GM18909 (cell line): ENCODE results near the gene ATP8A2.
"Not testable (repeated sequence)": the region's sequence is repeated elsewhere in the genome, so short reads cannot be mapped to it uniquely, and the experiment has no call there.

Source experiments
- ATAC-seq: cut with Tn5 transposase; IDR thresholded peaks from one replicate; pipeline ENCODE4 v1.9.1; 2021; ENCODE audit warnings: mild to moderate bottlenecking; ENCODE audit not compliant: unreplicated experiment, poor library complexity

Gene ATP8A2

DNA sequence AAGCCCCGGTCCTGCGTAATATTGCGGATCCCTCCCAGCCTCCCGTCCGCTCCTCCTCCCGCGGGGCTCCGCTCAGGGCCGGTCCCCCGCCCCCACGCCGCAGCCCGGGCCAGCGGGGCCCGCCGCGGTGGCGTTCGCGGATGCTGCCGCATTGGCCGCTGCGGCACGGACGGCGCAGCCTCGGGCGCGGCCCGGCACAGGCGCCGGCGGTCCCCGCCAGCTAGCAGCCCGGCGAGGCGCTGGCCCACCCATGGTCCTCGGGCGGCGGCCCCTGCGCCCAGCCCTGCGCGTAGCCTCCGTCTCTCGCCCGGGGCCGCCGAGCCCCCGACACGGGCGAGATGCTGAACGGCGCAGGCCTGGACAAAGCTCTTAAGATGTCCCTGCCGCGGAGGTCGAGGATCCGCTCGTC, at the start of gene ATP8A2:
Gene ATP8A2, plus strand, starts transcription at position 100 of the 409 bp plus-strand sequence. Its CDS starts 239 bp downstream, at position 339.
- ATAC-seq = no peak

DNA sequence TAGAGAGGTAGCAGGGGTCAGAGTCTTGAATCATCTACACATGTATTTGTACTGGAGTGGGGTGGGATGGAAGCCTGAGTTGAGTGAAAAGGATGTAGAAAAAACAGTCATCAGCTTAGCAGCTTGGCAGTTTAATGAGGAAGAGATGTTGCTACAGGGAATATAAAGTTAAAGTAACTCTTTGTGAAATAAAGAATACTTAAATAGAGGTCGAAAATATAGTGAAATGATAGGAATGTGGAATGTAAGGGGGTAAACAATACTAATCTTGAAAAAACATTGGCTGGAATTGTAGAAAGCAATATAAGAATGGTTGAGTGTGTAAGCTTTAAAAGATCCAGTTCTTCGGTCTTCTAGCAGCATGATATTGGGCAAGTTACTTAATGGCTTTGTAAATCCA, 47.7 kb upstream of the ATP8A2 start:
- no peak for ATAC-seq

GRCh38 chr13:25329706-25330105, 42.1 kb upstream of the ATP8A2 start:
- ATAC-seq = no peak

- no peak for ATAC-seq
Observed at GRCh38 chr13:25330541-25330940, 41.2 kb upstream of the ATP8A2 start.

- no peak for ATAC-seq
Observed at GRCh38 chr13:25335856-25336255, 35.9 kb upstream of the ATP8A2 start.

DNA sequence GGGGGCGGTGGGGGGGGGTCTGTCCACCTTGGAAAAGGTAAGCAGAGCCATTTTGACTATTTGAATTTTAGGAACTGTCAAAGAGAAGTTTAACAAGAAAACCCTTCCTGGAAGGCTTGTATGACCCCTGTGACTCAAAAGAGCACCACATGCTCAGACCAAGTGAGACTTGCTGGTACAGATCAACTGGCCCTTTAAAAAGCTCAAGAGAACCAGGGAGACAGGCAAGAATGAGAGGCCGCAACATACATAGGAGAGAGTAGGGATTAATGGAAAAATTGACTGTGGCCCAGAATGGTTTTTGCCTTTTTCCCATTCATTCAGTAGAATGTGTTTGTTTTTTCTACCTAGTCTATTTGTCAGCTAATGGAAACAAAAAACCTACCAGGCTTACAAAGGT, 26.2 kb upstream of the ATP8A2 start:
- no peak for ATAC-seq

DNA sequence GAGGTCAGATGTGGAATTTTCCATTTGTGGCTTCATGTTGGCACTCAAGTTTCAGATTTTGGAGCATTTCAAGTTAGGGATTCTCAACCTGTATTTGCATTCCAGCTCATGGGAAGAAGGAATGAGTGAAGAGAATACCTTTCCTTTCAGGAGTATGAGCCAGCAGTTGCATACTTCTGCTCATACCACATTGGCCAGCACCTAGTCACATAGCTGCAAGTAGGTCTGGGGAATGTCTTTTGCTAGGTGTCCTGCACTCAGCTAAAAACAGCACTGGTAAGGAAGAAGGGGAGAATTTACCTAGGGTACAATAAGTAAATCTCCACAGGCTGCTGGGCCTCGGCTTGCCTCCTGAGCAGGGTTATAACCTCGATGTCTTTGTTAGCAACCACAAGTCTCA, 24.6 kb upstream of the ATP8A2 start:
- no peak for ATAC-seq

- no peak for ATAC-seq
Observed at GRCh38 chr13:25351404-25351803, 20.4 kb upstream of the ATP8A2 start.

DNA sequence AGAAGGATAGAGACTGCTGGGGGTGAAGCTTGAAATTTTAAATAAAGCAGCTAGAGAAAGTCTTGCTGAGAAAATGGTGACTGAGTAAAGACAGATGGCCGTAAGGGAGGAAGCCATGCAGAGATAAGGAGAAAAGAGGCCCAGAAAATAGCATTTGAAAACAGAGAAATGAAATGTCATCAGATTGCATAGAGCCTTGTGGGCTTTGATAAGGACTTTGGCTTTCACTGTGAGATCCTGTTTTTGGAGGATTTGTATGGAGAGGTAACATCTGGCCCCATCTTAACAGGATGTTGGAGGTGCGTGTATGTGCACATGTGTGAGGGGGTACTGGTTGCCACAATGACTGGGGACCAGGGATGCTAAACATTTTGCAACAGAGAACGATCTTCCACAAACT, 19.5 kb upstream of the ATP8A2 start:
- no peak for ATAC-seq

DNA sequence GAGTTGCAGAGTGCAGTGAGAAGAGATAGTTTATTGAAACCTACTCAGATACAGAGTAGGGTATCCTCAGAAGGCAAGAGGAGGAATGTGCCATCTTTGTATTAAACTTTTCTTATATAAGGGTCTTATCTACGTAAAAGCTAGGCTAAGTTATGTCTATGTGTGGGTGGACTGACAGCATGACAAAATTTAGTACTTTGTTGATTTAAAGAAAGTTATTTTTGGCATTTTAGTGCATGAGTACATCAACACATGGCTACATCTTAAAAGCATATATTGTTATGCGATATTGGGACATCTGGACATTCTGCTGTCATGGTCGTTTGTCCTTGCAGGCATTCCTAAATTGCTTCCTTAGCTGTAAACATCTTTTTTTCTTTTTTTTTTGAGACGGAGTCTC, 19.0 kb upstream of the ATP8A2 start:
- no peak for ATAC-seq

DNA sequence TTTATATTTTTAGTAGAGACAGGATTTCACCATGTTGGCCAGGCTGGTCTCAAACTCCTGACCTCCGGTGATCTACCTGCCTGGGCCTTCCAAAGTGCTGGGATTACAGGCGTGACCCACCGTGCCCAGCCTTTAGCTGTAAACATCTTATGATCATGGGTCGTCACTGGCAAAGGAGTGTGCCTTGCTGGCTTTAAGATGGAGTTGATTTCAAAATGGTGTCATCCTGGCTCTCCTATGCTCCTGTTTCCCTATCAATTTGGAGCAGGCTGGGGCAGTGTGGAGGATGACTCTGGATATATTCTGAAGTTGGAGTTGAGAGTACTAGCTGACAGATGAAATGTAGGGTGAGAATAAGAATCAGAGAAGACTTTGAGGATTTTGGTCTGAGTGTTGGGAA, 18.4 kb upstream of the ATP8A2 start:
- no peak for ATAC-seq

DNA sequence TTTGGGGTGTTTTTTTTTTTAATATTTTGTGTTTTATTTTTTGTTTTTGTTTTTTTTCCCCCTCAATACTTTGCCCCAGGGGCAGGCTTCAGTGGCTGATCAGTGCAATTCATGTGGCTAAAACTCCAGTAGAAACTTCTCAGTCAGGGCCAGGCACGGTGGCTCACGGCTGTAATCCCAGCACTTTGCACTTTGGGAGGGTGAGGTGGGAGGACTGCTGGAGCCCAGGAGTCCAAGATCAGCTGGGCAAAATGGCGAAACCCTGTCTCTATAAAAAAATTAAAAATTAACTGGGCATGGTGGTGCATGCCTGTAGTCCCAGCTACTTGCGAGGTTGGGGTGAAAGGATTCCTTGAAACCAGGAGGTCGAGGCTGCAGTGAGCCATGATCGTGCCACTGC, 17.4 kb upstream of the ATP8A2 start:
- ATAC-seq = no peak

DNA sequence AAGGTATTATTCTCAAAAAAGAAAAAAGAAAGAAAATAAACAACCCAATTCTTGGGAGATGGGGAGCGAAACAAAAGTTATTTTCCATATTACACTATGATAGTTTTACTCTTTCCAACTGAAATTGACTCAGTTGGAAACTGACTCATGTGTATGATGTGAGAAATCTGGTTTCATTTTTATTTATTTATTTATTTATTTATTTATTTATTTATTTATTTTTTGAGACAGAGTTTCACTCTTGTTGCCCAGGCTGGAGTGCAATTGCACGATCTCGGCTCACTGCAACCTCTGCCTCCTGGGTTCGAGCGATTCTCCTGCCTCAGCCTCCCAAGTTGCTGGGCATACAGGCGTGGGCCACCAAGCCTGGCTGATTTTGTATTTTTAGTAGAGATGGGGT, 11.3 kb upstream of the ATP8A2 start:
- ATAC-seq = not testable (repeated sequence)

DNA sequence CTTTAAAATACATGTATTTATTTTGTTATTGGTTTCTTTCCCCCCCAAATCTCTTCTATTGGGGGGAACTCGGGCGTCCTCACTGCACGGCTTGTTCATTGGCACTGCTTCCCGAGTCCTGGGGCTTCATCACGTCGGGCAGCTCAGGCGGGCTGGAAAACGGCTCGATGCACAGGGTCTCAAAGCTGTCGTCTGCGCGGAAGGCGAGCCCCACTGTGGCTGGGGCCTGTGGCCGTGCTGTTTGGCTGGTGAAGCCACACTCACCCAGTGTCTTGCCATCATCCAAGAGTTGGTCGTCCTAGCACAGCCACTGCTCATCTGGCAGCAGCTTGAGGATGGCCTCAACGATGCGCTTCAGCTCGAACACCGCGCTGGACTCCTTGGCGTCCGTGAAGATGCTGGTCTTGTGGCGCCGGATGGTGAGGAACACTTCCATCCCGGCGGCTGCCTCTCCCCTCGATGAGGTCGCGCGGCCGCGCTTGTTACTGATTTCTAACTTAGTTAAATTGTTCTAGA, 6.0 kb upstream of the ATP8A2 start:
- no peak for ATAC-seq

GRCh38 chr13:25371158-25371874, 458 bp upstream of the ATP8A2 start:
- ATAC-seq = no peak

GRCh38 chr13:25372284-25373081, 709 bp downstream of the ATP8A2 start:
- ATAC-seq = no peak

GRCh38 chr13:25375727-25376358, 4.1 kb downstream of the ATP8A2 start:
- ATAC-seq = no peak

DNA sequence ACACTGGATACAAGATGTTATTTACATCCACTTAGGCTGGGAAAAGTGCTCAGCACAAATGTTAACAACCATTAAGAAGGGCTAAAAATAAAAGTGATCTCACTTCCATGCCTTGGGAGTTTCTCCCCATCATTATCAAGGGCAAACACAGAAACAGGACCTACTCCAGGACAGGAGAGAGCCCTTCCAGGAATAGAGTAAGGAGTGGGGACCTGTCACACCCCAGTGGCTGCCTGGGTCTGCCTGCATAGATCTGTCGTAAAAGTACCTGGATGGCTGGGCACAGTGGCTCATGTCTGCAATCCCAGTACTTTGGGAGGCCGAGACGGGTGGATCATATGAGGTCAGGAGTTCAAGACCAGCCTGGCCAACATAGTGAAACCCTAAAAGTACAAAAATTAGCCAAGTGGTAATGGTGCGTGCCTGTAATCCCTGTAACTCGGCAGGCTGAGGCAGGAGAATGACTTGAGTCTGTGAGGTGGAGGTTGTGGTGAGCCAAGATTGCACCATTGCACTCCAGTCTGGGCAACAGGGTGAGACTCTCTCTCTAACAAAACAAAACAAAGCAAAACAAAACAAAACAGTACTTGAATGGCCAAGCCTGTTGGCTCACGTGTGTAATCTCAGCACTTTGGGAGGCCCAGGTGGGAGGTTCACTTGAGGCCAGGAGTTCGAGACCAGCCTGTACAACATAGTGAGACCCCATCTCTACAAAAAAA, 5.6 kb downstream of the ATP8A2 start:
- no peak for ATAC-seq

DNA sequence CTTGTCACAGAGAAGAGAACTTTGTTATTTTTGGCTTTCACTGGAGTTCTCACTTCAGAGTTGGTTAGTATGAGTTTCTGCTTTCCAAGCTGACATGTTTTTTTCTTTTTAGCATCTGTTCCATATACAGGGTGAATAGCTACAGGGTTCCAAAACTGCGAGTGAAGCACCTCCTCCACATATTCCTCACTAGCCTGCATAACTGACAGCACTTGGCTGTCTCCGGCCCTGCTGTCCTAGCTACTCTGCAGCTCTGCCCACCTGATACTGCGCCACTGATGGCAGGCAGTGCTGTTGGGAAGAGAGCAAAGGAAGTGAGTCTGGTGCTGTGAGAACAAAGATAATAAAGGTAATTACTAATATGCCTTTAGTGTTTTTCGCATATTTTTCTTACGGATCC, 6.8 kb downstream of the ATP8A2 start:
- ATAC-seq = no peak

- ATAC-seq = no peak
Observed at GRCh38 chr13:25379011-25379410, 7.2 kb downstream of the ATP8A2 start.
